Measurements from ENCODE around the gene FLT3LG. TPM values are rescaled to one million over a fixed set of nuclear protein-coding genes. Genes with fewer than 3 reads are reported as not detected.
"Not testable (repeated sequence)": the region's sequence is repeated elsewhere in the genome, so short reads cannot be mapped to it uniquely, and the experiment has no call there.

The FLT3LG gene
- total RNA-seq, 1 donor from 2014 or later = 10.1 TPM

DNA sequence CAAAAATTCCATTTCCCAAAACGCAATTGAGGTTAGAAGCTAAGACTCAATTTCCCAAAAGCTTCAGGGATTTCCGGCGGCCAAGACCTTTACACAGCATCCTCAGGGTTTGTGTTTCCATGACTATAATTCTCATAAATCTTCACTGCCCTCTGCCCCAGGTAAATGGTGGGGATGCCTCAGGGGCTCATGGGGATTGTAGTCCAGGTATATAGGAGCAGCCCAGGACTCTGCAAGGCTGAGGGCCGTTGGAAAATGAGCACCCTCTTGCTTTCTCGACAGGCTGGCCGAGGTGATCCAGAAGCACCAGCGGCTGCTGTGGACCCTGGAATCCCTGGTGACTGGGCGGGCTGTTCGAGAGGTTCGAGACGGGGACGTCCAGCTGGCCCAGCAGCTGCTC, 14.6 kb upstream of the FLT3LG start:
- Histone ChIP-seq H3K4me3 (no peak overlapping the region), H3K9me3 (no peaks in the 10 kb centered on the region), H3K36me3 (peaks cover 0 to 14% of the 10 kb centered on the region in 2 donors), H3K27me3 (no peaks in the 10 kb centered on the region), H3K4me1 (peaks cover 31% of the 10 kb centered on the region), H3K27ac (peak overlapping the region; percentile 95)
- TF ChIP-seq, protein P1, sequence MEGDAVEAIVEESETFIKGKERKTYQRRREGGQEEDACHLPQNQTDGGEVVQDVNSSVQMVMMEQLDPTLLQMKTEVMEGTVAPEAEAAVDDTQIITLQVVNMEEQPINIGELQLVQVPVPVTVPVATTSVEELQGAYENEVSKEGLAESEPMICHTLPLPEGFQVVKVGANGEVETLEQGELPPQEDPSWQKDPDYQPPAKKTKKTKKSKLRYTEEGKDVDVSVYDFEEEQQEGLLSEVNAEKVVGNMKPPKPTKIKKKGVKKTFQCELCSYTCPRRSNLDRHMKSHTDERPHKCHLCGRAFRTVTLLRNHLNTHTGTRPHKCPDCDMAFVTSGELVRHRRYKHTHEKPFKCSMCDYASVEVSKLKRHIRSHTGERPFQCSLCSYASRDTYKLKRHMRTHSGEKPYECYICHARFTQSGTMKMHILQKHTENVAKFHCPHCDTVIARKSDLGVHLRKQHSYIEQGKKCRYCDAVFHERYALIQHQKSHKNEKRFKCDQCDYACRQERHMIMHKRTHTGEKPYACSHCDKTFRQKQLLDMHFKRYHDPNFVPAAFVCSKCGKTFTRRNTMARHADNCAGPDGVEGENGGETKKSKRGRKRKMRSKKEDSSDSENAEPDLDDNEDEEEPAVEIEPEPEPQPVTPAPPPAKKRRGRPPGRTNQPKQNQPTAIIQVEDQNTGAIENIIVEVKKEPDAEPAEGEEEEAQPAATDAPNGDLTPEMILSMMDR (IDR thresholded peaks at IDR 0.05) = no peak
- TF ChIP-seq POLR2AphosphoS5 (IDR thresholded peaks at IDR 0.05; ENCODE audit: insufficient read depth in 1 of 2, low read depth in 1 of 2) (no peak), POLR2A (IDR thresholded peaks at IDR 0.05) (no peak)
- intact Hi-C loops (cut with DNase I) = no loop called here
- no peak for DNase-seq (ENCODE audit: extremely low spot score in 2 of 2)

DNA sequence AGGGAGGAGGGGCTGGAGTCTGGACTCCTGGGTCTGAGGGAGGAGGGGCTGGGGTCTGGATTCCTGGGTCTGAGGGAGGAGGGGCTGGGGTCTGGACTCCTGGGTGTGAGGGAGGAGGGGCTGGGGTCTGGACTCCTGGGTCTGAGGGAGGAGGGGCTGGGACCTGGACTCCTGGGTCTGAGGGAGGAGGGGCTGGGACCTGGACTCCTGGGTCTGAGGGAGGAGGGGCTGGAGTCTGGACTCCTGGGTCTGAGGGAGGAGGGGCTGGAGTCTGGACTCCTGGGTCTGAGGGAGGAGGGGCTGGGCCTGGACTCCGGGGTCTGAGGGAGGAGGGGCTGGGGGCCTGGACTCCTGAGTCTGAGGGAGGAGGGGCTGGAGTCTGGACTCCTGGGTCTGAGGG, 12.9 kb upstream of the FLT3LG start:
- H3K27me3 ChIP-seq; H3K4me3 ChIP-seq; DNase-seq (ENCODE audit: extremely low spot score in 2 of 2); H3K9me3 ChIP-seq; intact Hi-C loops (cut with DNase I); H3K27ac ChIP-seq: not testable (repeated sequence)
- Histone ChIP-seq H3K36me3 (peaks cover 0 to 24% of the 10 kb centered on the region in 2 donors), H3K4me1 (peaks cover 19% of the 10 kb centered on the region)

DNA sequence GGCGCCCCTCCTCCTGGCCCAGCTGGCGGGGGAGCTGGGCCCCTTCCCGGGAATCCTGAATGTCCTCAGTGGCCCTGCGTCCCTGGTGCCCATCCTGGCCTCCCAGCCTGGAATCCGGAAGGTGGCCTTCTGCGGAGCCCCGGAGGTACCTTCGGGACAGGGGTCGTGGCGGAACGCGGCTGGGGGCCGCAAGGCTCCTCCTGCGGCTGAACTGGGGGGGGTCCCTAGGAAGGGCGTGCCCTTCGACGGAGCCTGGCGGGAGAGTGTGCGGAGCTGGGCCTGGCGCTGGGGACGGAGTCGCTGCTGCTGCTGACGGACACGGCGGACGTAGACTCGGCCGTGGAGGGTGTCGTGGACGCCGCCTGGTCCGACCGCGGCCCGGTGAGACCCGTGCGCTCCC, 12.4 kb upstream of the FLT3LG start:
- no peaks in the 10 kb centered on the region for H3K9me3 ChIP-seq
- peaks cover 0 to 26% of the 10 kb centered on the region in 2 donors for H3K36me3 ChIP-seq
- H3K27ac ChIP-seq = no peak overlapping the region
- intact Hi-C loops (cut with DNase I) = no loop called here
- TF ChIP-seq POLR2AphosphoS5 (IDR thresholded peaks at IDR 0.05; ENCODE audit: insufficient read depth in 1 of 2, low read depth in 1 of 2) (no peak), POLR2A (IDR thresholded peaks at IDR 0.05) (no peak)
- TF ChIP-seq, protein P1 (IDR thresholded peaks at IDR 0.05) = no peak
- no peak for DNase-seq (ENCODE audit: extremely low spot score in 2 of 2)
- no peak overlapping the region for H3K4me3 ChIP-seq
- H3K4me1 ChIP-seq = peaks cover 19% of the 10 kb centered on the region
- no peaks in the 10 kb centered on the region for H3K27me3 ChIP-seq

DNA sequence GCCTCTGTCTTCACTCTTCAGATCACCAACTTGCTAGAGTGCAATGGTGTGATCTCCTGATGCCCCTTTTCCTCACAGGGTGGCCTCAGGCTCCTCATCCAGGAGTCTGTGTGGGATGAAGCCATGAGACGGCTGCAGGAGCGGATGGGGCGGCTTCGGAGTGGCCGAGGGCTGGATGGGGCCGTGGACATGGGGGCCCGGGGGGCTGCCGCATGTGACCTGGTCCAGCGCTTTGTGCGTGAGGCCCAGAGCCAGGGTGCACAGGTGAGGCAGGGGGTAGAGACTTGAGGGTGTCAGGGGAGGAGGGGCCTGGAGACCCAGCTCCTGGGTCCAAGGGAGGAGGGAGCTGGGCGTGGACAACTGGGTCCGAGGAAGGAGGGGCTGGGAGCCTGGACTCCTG, 11.5 kb upstream of the FLT3LG start:
- no peak overlapping the region for H3K4me3 ChIP-seq
- DNase-seq (ENCODE audit: extremely low spot score in 2 of 2) = no peak
- no peak overlapping the region for H3K27ac ChIP-seq
- H3K4me1 ChIP-seq = peaks cover 18% of the 10 kb centered on the region
- H3K9me3 ChIP-seq = no peaks in the 10 kb centered on the region
- TF ChIP-seq POLR2A (IDR thresholded peaks at IDR 0.05) (no peak), POLR2AphosphoS5 (IDR thresholded peaks at IDR 0.05; ENCODE audit: insufficient read depth in 1 of 2, low read depth in 1 of 2) (no peak)
- TF ChIP-seq, protein P1 (IDR thresholded peaks at IDR 0.05) = no peak
- no peaks in the 10 kb centered on the region for H3K27me3 ChIP-seq
- intact Hi-C loops (cut with DNase I) = no loop called here
- peaks cover 0 to 26% of the 10 kb centered on the region in 2 donors for H3K36me3 ChIP-seq

DNA sequence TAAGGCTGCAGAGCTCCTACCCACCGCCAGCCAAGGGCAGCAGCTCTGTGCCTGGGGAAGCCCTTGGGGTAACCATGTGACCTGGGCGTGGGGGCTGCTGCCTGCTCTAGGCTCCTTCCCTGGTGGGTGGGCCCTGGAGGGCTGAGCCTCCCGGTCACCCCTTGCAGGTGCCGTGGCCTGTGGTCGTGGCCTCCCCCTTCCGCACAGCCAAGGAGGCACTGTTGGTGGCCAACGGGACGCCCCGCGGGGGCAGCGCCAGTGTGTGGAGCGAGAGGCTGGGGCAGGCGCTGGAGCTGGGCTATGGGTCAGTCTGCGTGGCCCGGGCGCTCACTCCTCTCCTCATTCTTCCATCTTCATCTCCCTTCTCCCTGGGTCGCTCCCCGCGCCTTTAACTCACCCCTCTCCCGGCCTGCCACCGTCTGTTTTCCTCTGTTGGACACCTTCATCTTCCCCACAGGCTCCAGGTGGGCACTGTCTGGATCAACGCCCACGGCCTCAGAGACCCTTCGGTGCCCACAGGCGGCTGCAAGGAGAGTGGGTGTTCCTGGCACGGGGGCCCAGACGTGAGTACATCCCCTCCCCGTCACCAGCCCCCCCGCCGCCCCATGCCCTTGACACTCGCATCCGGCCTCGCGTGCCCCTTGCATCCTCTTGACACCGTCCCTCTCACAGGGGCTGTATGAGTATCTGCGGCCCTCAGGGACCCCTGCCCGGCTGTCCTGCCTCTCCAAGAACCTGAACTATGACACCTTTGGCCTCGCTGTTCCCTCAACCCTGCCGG, 9.9 kb upstream of the FLT3LG start:
- peaks cover 0 to 26% of the 10 kb centered on the region in 2 donors for H3K36me3 ChIP-seq
- no peak overlapping the region for H3K4me3 ChIP-seq
- intact Hi-C loops (cut with DNase I) = no loop called here
- H3K9me3 ChIP-seq = no peaks in the 10 kb centered on the region
- no peak overlapping the region for H3K27ac ChIP-seq
- no peaks in the 10 kb centered on the region for H3K27me3 ChIP-seq
- TF ChIP-seq POLR2AphosphoS5 (IDR thresholded peaks at IDR 0.05; ENCODE audit: insufficient read depth in 1 of 2, low read depth in 1 of 2) (no peak), POLR2A (IDR thresholded peaks at IDR 0.05) (no peak)
- TF ChIP-seq, protein P1 (IDR thresholded peaks at IDR 0.05) = no peak
- H3K4me1 ChIP-seq = peaks cover 13% of the 10 kb centered on the region
- no peak for DNase-seq (ENCODE audit: extremely low spot score in 2 of 2)

Measured in vagina (tissue), 2 donors.